ENCODE data around the gene CXXC5.

GRCh38 chr5:139655727-139656271, 7.7 kb downstream of the CXXC5 start:
- TF ChIP-seq FOXP1 (CRISPR knock-in tag; IDR thresholded peaks at IDR 0.05; ENCODE audit: borderline replicate concordance) (no peak), CTCF (IDR thresholded peaks at IDR 0.05) (no peak), MXD4 (CRISPR knock-in tag; IDR thresholded peaks at IDR 0.05; ENCODE audit: borderline replicate concordance) (no peak), ATF3 (CRISPR knock-in tag; conservative IDR thresholded peaks at IDR 0.05) (no peak), IRF2 (CRISPR knock-in tag; IDR thresholded peaks at IDR 0.05; ENCODE audit: borderline replicate concordance, low read depth) (no peak), TCF7 (CRISPR knock-in tag; IDR thresholded peaks at IDR 0.05; ENCODE audit: low read depth) (no peak), KAT7 (CRISPR knock-in tag; IDR thresholded peaks at IDR 0.05; ENCODE audit: borderline replicate concordance) (no peak), PRDM15 (CRISPR knock-in tag; IDR thresholded peaks at IDR 0.05) (no peak), GTF2I (CRISPR knock-in tag; conservative IDR thresholded peaks at IDR 0.05) (no peak), ZNF425 (CRISPR knock-in tag; conservative IDR thresholded peaks at IDR 0.05) (no peak), ZNF416 (CRISPR knock-in tag; IDR thresholded peaks at IDR 0.05) (no peak), SOX15 (CRISPR knock-in tag; IDR thresholded peaks at IDR 0.05) (no peak)
